Activated naive CD4-positive, alpha-beta T cell treated with anti-CD3 and anti-CD28 coated beads, Interleukin-2, amount 50 U/mL, for 72 hours (primary cell): ENCODE measurements around the gene CAVIN3. TPM values are rescaled to one million over a fixed set of nuclear protein-coding genes. Genes with fewer than 3 reads are reported as not detected.

Experiments
- ATAC-seq, 2 donors: fragments of 150-1000 bp; cut with Tn5 transposase; 2 replicates each; pipeline ENCODE4 v1.10.0; 2021; ENCODE audit warnings: mild to moderate bottlenecking in 2 of 2, moderate library complexity in 2 of 2
- DNase-seq, 2 donors: peaks; one replicate each; pipeline ENCODE4 v3.0.0; 2021 to 2022; ENCODE audit warnings: low spot score in 2 of 2
- H3K27ac Mint-ChIP-seq, 2 donors: one replicate each; pipeline ENCODE4 v1.8.0; 2022; ENCODE audit warnings: mild to moderate bottlenecking in 2 of 2, mixed read lengths in 2 of 2
- H3K36me3 Mint-ChIP-seq, 2 donors: one replicate each; pipeline ENCODE4 v1.8.0; 2022; ENCODE audit warnings: mixed read lengths in 2 of 2
- H3K9me3 Mint-ChIP-seq, 2 donors: one replicate each; pipeline ENCODE4 v1.8.0; 2022; ENCODE audit warnings: mixed read lengths in 2 of 2
- total RNA-seq, 2 donors: library from RNA; stranded (reverse); gene quantifications; one replicate each; pipeline ENCODE4 v1.2.3, GENCODE V29; 2022

Gene CAVIN3
- total RNA-seq, 2 donors from 2014 or later = 4.3 to 20.7 TPM

DNA sequence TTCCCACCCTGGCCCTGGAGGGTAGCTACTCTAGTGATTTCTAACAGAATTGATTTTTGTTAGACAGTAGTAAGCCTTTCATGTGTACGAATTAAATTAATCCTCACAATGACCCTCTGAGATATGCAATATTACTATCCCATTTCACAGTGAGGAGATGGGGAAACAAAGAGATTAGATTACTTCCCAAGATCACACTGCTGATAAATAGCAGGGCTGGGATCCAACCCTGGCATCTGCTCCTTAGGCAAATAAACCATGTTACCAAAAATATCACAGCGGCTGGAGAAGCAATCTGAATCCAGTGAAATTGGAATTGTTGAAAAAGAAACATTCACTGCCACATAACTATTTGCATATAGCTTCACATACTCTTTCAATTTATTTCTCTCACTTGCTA, 12.8 kb upstream of the CAVIN3 start:
- peaks cover 0 to 8% of the 10 kb centered on the region in 2 donors for H3K9me3 Mint-ChIP-seq
- H3K27ac Mint-ChIP-seq = no peak overlapping the region
- H3K36me3 Mint-ChIP-seq = peaks cover 0 to 4% of the 10 kb centered on the region in 2 donors
- DNase-seq = no peak
- ATAC-seq = no peak

DNA sequence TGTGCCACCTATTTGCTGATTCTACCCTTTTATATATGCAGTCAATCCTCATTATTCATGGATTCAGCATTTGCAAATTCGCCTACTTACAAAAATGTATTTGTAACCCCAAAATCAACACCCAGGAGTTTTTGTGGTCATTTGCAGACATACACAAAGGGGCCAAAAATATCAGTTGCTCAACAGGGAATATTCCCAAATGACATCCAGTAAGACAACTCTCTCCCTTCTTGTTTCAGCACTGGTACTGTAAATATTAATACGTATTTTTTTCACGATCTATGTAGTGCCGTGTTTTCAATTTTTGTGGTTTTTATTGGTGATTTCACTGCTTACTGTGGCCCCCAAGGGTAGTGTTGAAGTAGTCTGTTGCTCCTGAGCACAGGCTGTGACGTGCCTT, 11.8 kb upstream of the CAVIN3 start:
- Mint-ChIP-seq H3K36me3 (peaks cover 0 to 4% of the 10 kb centered on the region in 2 donors), H3K27ac (no peak overlapping the region), H3K9me3 (peaks cover 0 to 8% of the 10 kb centered on the region in 2 donors)
- DNase-seq (no peak), ATAC-seq (no peak)

GRCh38 chr11:6328321-6328720, 8.0 kb upstream of the CAVIN3 start:
- ATAC-seq (no peak), DNase-seq (no peak)
- Mint-ChIP-seq H3K36me3 (no peaks in the 10 kb centered on the region), H3K9me3 (no peaks in the 10 kb centered on the region), H3K27ac (no peak overlapping the region)

DNA sequence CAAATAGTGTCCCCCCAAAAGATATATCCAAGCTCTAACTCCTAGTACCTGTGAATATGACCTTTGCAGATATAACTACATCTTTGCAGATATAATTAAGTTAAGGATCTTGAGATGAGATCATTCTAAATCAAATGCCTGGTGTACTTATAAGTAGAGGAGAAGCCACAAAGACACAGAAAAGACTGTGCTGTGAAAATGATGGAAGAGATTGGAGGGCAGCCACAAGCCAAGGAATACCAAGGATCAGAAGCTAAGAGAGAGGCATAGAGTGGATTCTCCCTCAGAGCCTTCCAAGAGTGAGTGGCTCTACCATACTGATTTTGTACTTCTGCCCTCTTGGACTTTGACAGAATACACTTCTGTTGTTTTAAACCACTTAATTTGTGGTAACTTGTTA, 7.5 kb upstream of the CAVIN3 start:
- Mint-ChIP-seq H3K9me3 (no peaks in the 10 kb centered on the region), H3K27ac (no peak overlapping the region), H3K36me3 (no peaks in the 10 kb centered on the region)
- ATAC-seq (no peak), DNase-seq (no peak)

- no peak overlapping the region for H3K27ac Mint-ChIP-seq
- ATAC-seq = no peak
Observed at GRCh38 chr11:6326985-6327384, 6.7 kb upstream of the CAVIN3 start.

DNA sequence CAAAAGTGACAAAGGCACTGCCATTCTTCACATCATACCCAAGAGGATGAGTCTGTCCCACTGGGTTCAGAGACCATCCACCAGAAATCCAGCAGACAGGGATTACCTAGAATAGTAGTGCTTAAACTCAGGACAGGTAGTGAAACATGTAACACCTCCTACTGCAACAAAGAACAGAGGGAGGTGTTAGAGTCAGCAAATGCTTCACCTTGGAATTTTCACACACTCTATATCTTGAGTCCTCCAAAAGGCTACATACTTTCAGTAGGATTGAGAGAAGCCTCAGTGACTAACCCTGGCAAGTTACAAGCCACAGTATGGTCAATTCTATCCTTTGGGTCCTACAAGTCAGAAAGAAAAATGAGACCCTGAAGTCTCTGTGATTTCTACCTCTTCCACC, 6.0 kb upstream of the CAVIN3 start:
- H3K27ac Mint-ChIP-seq = no peak overlapping the region
- DNase-seq (no peak), ATAC-seq (no peak)
- no peaks in the 10 kb centered on the region for H3K9me3 Mint-ChIP-seq
- no peaks in the 10 kb centered on the region for H3K36me3 Mint-ChIP-seq

More at GRCh38 chr11:6326985-6327384, 6.7 kb upstream of the CAVIN3 start:
- Mint-ChIP-seq H3K9me3 (no peaks in the 10 kb centered on the region), H3K36me3 (no peaks in the 10 kb centered on the region)
- no peak for DNase-seq

DNA sequence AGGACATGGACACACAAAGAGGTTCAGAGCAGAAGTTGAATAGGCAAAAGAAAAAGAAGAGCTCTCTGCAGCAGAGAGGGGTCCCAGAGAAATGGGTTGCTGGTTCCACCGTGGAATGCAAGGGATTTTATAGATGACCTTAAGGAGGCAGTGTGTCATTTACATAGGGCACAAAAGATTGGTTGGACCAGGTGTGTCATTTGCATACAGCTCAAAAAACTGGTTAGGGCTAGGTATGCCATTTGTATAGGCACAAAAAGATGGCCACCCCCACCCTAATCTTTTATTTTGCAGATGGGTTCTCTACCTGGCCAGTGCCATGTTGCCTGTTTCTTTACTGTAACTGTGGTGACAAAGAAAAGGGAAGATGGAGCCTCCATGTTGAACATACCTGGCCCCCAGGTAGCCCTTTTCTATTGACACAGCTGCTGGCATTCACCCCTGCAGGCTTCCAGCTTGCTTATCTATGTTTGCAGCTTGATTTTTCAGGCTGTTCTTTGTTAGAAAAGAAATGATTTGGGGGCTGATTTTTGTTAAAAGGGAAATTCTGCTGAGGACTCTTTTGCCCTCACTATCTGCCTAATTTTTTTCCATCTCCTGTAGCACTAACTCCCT, 3.1 kb upstream of the CAVIN3 start:
- DNase-seq (no peak), ATAC-seq (no peak)
- peaks cover 0 to 5% of the 10 kb centered on the region in 2 donors for H3K36me3 Mint-ChIP-seq
- H3K27ac Mint-ChIP-seq = no peak overlapping the region
- H3K9me3 Mint-ChIP-seq = no peaks in the 10 kb centered on the region

DNA sequence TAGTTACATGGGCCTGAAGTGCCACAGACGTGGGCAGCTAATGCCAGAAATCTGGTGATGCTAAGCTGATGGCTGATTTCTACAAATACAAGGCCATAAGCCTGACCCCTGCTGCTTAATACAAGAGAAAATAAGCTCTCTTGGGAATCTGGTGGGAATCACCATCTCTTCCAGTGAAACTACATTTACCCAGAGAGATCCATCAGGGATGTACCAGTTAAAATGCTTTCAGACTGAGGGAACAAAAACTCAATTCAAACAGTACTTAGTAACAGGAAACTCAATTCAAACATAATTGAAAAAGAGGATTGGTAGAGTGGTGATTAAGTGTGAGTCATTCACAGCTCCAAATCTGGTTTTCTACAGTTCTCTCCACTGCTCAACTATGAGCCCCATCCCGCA, 1.7 kb upstream of the CAVIN3 start:
- H3K27ac Mint-ChIP-seq = peak overlapping the region; percentile 94 to 96
- ATAC-seq (peak; percentile 34 to 60), DNase-seq (no peak)
- peaks cover 0 to 6% of the 10 kb centered on the region in 2 donors for H3K36me3 Mint-ChIP-seq
- no peaks in the 10 kb centered on the region for H3K9me3 Mint-ChIP-seq

- Mint-ChIP-seq H3K9me3 (no peaks in the 10 kb centered on the region), H3K27ac (peak overlapping the region; percentile 94 to 96), H3K36me3 (peaks cover 0 to 6% of the 10 kb centered on the region in 2 donors)
- ATAC-seq (no peak), DNase-seq (no peak)
Observed at GRCh38 chr11:6321356-6321755, 1.1 kb upstream of the CAVIN3 start.

GRCh38 chr11:6319704-6320410, 444 bp downstream of the CAVIN3 start:
- DNase-seq (peak; percentile 42 to 70), ATAC-seq (peak; percentile 52 to 62)
- peak overlapping the region; percentile 85 to 94 for H3K27ac Mint-ChIP-seq
- H3K36me3 Mint-ChIP-seq = peaks cover 0 to 6% of the 10 kb centered on the region in 2 donors
- no peaks in the 10 kb centered on the region for H3K9me3 Mint-ChIP-seq

- ATAC-seq (no peak), DNase-seq (peak in 1 of 2 donors; percentile 20)
- Mint-ChIP-seq H3K36me3 (peaks cover 0 to 6% of the 10 kb centered on the region in 2 donors), H3K27ac (peak overlapping the region; percentile 85 to 94), H3K9me3 (no peaks in the 10 kb centered on the region)
Observed at GRCh38 chr11:6319001-6319703, 1.1 kb downstream of the CAVIN3 start.

GRCh38 chr11:6318204-6318603, 2.1 kb downstream of the CAVIN3 start:
- Mint-ChIP-seq H3K27ac (peak overlapping the region in 1 of 2 donors; percentile 5), H3K36me3 (peaks cover 0 to 6% of the 10 kb centered on the region in 2 donors), H3K9me3 (no peaks in the 10 kb centered on the region)
- DNase-seq (no peak), ATAC-seq (no peak)

GRCh38 chr11:6315811-6316425, 4.4 kb downstream of the CAVIN3 start:
- ATAC-seq = peak in 1 of 2 donors; percentile 28
- no peak overlapping the region for H3K27ac Mint-ChIP-seq
- DNase-seq = peak in 1 of 2 donors; percentile 32
- H3K9me3 Mint-ChIP-seq = no peaks in the 10 kb centered on the region
- H3K36me3 Mint-ChIP-seq = peaks cover 0 to 6% of the 10 kb centered on the region in 2 donors

DNA sequence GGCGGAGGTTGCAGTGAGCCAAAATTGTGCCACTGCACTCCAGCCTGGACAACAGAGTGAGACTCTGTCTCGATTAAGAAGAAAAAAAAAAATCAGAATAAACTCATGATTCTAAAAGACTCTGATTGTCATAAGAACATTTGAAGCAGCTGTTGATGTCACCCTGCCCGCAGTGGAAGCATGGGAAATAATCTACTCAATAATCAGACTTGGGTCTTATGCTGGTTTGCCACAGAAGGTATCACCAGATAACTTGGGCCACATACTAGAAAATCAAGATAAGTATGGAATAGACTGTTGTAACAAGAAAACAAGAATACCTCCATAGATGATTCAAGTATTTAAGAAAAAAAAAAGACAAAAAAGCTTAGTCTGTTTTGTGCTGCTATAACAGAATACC, 8.2 kb downstream of the CAVIN3 start:
- no peak overlapping the region for H3K27ac Mint-ChIP-seq
- ATAC-seq = no peak

GRCh38 chr11:6307876-6308275, 12.4 kb downstream of the CAVIN3 start:
- DNase-seq = no peak
- H3K36me3 Mint-ChIP-seq = no peaks in the 10 kb centered on the region
- ATAC-seq = no peak
- H3K9me3 Mint-ChIP-seq = no peaks in the 10 kb centered on the region
- H3K27ac Mint-ChIP-seq = no peak overlapping the region

More for the DNA sequence above, 8.2 kb downstream of the CAVIN3 start:
- H3K9me3 Mint-ChIP-seq = no peaks in the 10 kb centered on the region
- DNase-seq = no peak
- no peaks in the 10 kb centered on the region for H3K36me3 Mint-ChIP-seq

- no peaks in the 10 kb centered on the region for H3K36me3 Mint-ChIP-seq
- no peak overlapping the region for H3K27ac Mint-ChIP-seq
- DNase-seq = no peak
- no peaks in the 10 kb centered on the region for H3K9me3 Mint-ChIP-seq
- ATAC-seq = no peak
Observed at GRCh38 chr11:6305297-6305696, 15.0 kb downstream of the CAVIN3 start.

GRCh38 chr11:6303661-6304060, 16.6 kb downstream of the CAVIN3 start:
- Mint-ChIP-seq H3K27ac (no peak overlapping the region), H3K9me3 (no peaks in the 10 kb centered on the region), H3K36me3 (no peaks in the 10 kb centered on the region)
- DNase-seq = no peak
- no peak for ATAC-seq
